ENCODE results near the gene SREBF1. TPM values are rescaled to one million over a fixed set of nuclear protein-coding genes. Genes with fewer than 3 reads are reported as not detected.

Gene SREBF1
- total and polyA plus RNA-seq, 10 of the 15 experiments (the other 5 are each of a cell fraction or from before 2014, with no cell fraction given) = 1.4 to 84.6 (median 20.4) TPM

- TF ChIP-seq CHD2 (IDR thresholded peaks at IDR 0.05; ENCODE audit: borderline replicate concordance, low read depth, low read length) = no peak
- no peak; the same call in none of the 2 replicates for TF ChIP-seq BACH1 (IDR thresholded peaks at IDR 0.05; ENCODE audit: borderline replicate concordance)
- no peak for TF ChIP-seq MYC (IDR thresholded peaks at IDR 0.05; ENCODE audit: insufficient read depth, insufficient read length, insufficient replicate concordance, low read length, severe bottlenecking)
- TF ChIP-seq YY1 (IDR thresholded peaks at IDR 0.05; ENCODE audit: low read depth, low read length) = peak; percentile 96
- TF ChIP-seq ASH2L (IDR thresholded peaks at IDR 0.05; ENCODE audit: borderline replicate concordance, low read depth) = no peak
- peak; percentile 69; the same call in 1 of the 2 replicates for TF ChIP-seq RB1 (IDR thresholded peaks at IDR 0.05; ENCODE audit: borderline replicate concordance)
- no peak for TF ChIP-seq MYB (IDR thresholded peaks at IDR 0.05; ENCODE audit: borderline replicate concordance, low read depth, low read length)
- TF ChIP-seq HDAC6 (IDR thresholded peaks at IDR 0.05; ENCODE audit: unreplicated experiment) = no peak
- no peak for TF ChIP-seq NFIC (IDR thresholded peaks at IDR 0.05; ENCODE audit: low read depth, low read length)
- TF ChIP-seq RAD51 (IDR thresholded peaks at IDR 0.05) = no peak
- TF ChIP-seq LARP7 (IDR thresholded peaks at IDR 0.05) = peak; percentile 23; the same call in 1 of the 2 replicates
- TF ChIP-seq PBX3 (IDR thresholded peaks at IDR 0.05; ENCODE audit: insufficient replicate concordance, low read depth, low read length) = no peak
- no peak for TF ChIP-seq KAT2A (conservative IDR thresholded peaks at IDR 0.05; ENCODE audit: control insufficient read depth, low read depth, low read length)
- no peak for TF ChIP-seq IKZF2 (IDR thresholded peaks at IDR 0.05)
- TF ChIP-seq TARDBP (IDR thresholded peaks at IDR 0.05; ENCODE audit: borderline replicate concordance) = 0 out of 2 replicates have a peak, but pooled peaks have one; percentile 33
- TF ChIP-seq NFXL1 (IDR thresholded peaks at IDR 0.05; ENCODE audit: borderline replicate concordance) = no peak
- TF ChIP-seq CHD1 (IDR thresholded peaks at IDR 0.05; ENCODE audit: low read depth, low read length) = no peak
- TF ChIP-seq ESRRA (IDR thresholded peaks at IDR 0.05; ENCODE audit: low read length) = no peak
Measured at GRCh38 chr17:17812211-17813054, 24.4 kb downstream of the SREBF1 start (continued).

All from GM12878 (cell line).